PFSK-1 (cell line): ENCODE results near the gene PRPF8.

Experiments used
- FOXP2 ChIP-seq: optimal IDR thresholded peaks from 2 replicates; pipeline ENCODE3; 2011; ENCODE audit warnings: borderline replicate concordance, control low read depth, inconsistent platforms; ENCODE audit not compliant: insufficient read depth; ENCODE audit errors: extremely low read length, extremely low read depth
- POLR2AphosphoS5 ChIP-seq: IDR thresholded peaks from 2 replicates; pipeline ENCODE4 v1.6.1; 2012; ENCODE audit warnings: low read depth, mild to moderate bottlenecking, control low read depth, low read length, moderate library complexity
- SIN3A ChIP-seq: IDR thresholded peaks from 2 replicates; pipeline ENCODE4 v1.6.1; 2012; ENCODE audit warnings: mild to moderate bottlenecking, low read length, moderate library complexity, borderline replicate concordance; ENCODE audit not compliant: insufficient read depth
- TAF1 ChIP-seq: IDR thresholded peaks from 2 replicates; pipeline ENCODE4 v1.6.1; 2012; ENCODE audit warnings: low read length, control low read depth, borderline replicate concordance; ENCODE audit not compliant: insufficient read depth
- TF ChIP-seq, protein P1 (sequence below), 2 experiments: IDR thresholded peaks; 2 replicates each; pipeline versions ENCODE4 v1.6.1 to v1.8.0; 2011 to 2012; ENCODE audit warnings: low read depth in 2 of 2, low read length in 2 of 2, control low read depth in 1 of 2, inconsistent platforms in 1 of 2, mild to moderate bottlenecking in 1 of 2, moderate library complexity in 1 of 2; ENCODE audit not compliant: insufficient read depth in 1 of 2

DNA sequence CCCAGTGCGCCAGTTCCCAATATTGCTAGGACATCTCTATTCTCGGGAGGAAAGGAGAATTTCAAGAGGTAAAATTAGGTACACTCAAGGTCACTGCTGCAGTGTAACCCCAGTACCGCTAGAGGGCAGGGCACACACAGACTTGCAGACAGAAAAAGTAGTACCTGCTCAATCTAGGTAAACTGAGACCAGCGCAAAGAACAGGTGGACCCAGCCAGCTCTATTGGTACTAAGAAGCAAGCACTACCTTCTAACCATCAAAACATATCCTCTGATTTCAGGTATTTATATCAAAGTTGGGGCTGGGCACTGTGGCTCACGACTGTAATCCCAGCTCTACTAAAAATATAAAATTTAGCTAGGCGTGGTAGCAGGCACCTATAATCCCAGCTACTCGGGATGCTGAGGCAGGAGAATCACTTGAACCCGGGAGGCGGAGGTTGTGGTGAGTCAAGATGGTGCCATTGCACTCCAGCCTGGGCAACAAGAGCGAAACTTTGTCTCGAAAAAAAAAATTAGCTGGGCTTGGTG lies 36.3 kb upstream of the PRPF8 start:
- TF ChIP-seq TAF1 (no peak), POLR2AphosphoS5 (no peak), SIN3A (peak; percentile 27; the same call in 1 of the 2 replicates), FOXP2 (no peak)
- TF ChIP-seq, protein P1, sequence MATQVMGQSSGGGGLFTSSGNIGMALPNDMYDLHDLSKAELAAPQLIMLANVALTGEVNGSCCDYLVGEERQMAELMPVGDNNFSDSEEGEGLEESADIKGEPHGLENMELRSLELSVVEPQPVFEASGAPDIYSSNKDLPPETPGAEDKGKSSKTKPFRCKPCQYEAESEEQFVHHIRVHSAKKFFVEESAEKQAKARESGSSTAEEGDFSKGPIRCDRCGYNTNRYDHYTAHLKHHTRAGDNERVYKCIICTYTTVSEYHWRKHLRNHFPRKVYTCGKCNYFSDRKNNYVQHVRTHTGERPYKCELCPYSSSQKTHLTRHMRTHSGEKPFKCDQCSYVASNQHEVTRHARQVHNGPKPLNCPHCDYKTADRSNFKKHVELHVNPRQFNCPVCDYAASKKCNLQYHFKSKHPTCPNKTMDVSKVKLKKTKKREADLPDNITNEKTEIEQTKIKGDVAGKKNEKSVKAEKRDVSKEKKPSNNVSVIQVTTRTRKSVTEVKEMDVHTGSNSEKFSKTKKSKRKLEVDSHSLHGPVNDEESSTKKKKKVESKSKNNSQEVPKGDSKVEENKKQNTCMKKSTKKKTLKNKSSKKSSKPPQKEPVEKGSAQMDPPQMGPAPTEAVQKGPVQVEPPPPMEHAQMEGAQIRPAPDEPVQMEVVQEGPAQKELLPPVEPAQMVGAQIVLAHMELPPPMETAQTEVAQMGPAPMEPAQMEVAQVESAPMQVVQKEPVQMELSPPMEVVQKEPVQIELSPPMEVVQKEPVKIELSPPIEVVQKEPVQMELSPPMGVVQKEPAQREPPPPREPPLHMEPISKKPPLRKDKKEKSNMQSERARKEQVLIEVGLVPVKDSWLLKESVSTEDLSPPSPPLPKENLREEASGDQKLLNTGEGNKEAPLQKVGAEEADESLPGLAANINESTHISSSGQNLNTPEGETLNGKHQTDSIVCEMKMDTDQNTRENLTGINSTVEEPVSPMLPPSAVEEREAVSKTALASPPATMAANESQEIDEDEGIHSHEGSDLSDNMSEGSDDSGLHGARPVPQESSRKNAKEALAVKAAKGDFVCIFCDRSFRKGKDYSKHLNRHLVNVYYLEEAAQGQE (IDR thresholded peaks at IDR 0.05; ENCODE audit: insufficient read depth in 1 of 2, low read depth in 2 of 2, low read length in 2 of 2): no peak
